Amniotic epithelial cell (primary cell): ENCODE data around the gene TSSK3.
A peak's percentile ranks its signal among the peaks of the same experiment; 100 is the strongest.
"Not testable (repeated sequence)": the region's sequence is repeated elsewhere in the genome, so short reads cannot be mapped to it uniquely, and the experiment has no call there.

ENCODE experiments used
- DNase-seq: peaks from one replicate; pipeline ENCODE4 v3.0.0-alpha.2; 2010; ENCODE audit warnings: low read depth

TSSK3 gene

DNA sequence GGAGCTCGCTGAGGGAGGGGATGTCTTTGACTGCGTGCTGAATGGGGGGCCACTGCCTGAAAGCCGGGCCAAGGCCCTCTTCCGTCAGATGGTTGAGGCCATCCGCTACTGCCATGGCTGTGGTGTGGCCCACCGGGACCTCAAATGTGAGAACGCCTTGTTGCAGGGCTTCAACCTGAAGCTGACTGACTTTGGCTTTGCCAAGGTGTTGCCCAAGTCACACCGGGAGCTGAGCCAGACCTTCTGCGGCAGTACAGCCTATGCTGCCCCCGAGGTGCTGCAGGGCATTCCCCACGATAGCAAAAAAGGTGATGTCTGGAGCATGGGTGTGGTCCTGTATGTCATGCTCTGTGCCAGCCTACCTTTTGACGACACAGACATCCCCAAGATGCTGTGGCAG lies 1.4 kb downstream of the TSSK3 start:
- DNase-seq: no peak

GRCh38 chr1:32364836-32365235 lies 2.5 kb downstream of the TSSK3 start:
- no peak for DNase-seq

GRCh38 chr1:32365445-32365844 lies 3.1 kb downstream of the TSSK3 start:
- DNase-seq: no peak

- no peak for DNase-seq
Observed at GRCh38 chr1:32367912-32368635, 5.7 kb downstream of the TSSK3 start.

- no peak for DNase-seq
Observed at GRCh38 chr1:32372149-32372756, 9.9 kb downstream of the TSSK3 start.

DNA sequence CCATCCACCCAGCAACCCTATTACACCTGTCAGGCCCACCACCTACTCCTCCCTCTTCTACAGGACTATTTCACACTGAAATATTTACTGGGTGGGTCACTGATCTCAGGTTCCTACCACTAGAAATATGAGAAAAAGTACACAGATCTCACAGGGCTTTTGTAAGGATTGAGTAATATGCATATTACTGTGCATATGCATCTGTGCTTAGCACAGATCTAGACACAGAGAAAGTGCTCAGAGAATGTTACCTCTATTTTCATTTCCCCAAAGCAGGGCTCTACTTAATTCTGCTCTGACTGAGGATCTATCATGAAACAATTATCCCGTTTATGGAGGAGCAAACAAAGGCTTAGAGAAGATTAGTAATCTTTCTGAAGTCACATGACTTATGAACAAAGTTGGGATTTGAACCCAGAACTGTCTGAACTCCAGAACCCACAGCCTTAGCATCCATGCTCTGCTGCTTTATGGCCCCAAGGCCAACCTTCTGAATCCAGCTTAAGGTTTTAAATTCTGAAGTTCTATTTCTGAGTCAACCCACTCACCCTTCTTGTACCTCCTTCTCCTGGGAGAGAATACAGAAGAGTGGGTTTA lies 11.8 kb downstream of the TSSK3 start:
- DNase-seq: no peak

DNA sequence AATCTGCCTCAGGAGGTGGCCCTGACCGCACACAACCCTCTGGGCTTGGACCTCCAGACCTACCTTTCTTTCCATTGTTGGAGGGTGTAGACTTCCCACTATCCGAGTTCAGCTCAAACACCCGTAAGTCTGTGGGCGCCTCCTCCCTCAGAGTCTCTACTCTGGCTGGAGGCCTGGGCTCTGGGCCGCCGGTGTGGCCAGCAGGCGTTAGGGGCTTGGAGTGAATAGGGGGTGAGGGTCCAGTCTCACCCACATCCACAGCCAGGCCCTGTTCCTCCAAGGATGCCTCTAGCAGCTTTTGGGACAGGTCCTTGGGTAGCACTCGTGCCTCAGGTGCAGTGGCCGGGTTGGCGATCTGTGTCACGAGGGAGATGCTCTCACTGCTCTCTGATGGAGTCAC lies 13.9 kb downstream of the TSSK3 start:
- DNase-seq: no peak

- DNase-seq: no peak
Observed at GRCh38 chr1:32377541-32378220, 15.3 kb downstream of the TSSK3 start.

DNA sequence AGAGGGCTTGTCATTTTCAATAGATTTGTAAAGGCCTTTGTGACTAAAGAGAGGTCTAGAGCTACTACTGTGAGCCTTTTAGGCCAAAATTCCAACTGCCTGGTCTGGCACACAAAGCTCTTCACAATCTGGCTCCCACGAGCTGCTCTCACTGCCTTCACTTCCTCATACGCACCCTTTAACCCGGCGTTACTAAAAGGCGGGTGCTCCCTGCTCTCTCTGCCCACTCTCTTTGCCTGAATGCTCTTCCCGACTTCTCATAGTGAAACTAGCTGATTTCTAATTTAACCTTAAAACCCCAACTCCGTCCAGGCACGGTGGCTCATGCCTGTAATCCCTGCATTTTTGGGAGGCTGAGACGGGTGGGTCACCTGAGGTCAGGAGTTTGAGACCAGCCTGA lies 17.7 kb downstream of the TSSK3 start:
- DNase-seq: no peak

GRCh38 chr1:32386676-32387392 lies 24.5 kb downstream of the TSSK3 start:
- no peak for DNase-seq

DNA sequence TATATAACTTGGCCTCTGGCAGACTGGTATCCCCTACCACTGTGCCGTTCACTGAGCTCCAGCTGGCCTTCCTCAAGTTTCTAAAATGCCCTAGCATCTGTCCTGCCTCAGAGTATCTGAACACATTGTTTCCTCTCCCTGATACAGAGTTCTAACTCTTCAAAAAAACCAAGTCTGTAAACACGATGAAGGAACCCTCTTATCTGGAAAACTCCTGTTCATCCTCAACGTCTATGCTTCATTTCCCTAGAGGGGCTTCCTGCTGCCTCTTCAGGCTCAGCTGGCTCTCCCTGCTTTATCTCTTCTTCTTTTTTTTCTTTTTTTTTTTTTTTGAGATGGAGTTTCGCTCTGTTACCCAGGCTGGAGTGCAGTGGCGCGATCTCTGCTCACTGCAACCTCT lies 26.3 kb downstream of the TSSK3 start:
- DNase-seq: no peak

DNA sequence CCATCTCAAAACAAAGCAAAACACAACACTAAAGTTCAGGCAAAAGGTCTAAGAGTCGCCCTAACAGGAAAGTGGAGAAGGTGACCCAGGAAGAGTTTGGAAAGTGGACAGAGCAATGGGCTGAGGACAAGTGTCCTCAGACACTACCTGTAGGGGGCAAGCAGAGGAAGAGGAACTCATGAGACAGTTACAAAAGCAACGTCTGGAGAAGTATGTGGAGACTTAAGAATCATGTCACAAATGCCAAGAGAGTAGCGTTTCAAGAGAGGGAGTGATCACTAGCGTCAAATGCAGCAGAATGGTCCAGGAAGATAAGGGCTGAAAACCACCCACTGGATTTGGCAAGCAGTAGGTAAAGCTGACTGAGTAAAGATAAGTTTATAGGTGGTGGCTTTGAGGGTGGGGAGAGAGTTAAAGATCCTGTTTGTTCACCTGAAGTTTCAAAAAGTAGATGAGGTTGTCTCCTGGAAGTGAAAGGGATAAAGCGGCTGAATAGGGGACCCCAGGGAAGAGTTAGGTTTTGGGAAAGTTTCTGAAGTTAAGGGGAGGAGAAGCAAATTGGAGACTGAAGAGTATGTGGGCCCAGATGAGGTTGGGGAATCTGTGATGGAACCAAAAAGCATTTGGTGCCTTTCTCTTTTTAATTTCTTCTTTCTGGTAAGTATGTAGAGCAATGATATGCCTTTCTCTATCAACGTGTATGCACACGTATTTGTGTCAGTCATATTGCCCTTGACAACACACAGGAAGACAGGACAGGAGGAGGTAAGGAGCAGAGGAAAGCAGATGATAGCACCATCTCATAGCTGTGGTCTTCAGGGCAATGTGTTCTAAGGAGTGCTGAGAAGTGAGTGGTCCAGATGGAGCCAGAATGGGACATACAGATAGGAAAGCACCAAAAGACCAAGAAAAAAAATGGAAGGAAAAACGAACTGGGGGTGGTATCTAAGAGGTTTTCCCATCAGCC lies 28.8 kb downstream of the TSSK3 start:
- DNase-seq: no peak

- peak; percentile 90 for DNase-seq
Observed at GRCh38 chr1:32392325-32392724, 30.0 kb downstream of the TSSK3 start.

- peak; percentile 79 for DNase-seq
Observed at GRCh38 chr1:32393136-32393535, 30.8 kb downstream of the TSSK3 start.

GRCh38 chr1:32393832-32394140 lies 31.4 kb downstream of the TSSK3 start:
- DNase-seq: peak; percentile 28

DNA sequence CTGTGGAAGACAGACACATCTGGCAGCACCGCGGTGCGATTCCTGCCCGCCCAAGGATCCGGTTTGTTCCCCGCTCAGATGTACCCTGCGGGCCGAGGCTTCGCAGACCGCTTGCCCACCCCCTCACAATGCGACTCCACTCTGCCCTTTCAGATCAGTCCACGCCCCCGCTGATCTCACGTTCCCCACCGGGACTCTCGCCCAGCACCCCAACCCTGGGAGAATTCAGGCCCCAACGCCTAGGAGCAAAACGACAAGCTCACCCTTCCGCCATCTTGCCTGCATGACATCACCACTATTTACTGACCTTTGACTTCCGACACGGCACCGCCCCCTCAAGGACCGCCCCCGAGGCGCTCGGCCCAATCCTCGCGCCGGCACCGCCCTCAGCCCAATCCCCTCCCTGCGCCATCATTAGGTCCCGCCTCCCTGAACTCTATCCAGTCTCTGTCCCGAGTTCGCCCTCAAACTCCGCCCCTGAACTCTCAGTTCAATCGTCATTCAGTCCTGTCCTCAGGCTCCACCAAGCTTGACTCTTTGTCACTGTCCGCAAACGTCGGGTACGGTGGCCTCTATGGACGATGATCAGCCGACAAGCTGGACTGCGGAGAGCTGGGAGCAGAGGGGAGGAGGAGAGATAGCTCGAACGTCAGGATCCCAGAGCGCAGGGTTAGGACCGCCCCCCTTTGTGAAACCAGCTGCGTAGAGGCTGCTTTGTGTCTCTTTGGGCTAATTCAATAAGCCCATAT lies 32.0 kb downstream of the TSSK3 start, which contains the start of gene BSDC1:
Gene BSDC1 (minus strand): TSS at position 301 of the 749 bp plus-strand sequence. CDS start 27 bp downstream, at position 274.
- peak; percentile 96 for DNase-seq

GRCh38 chr1:32394890-32395432 lies 32.6 kb downstream of the TSSK3 start:
- peak; percentile 19 for DNase-seq

DNA sequence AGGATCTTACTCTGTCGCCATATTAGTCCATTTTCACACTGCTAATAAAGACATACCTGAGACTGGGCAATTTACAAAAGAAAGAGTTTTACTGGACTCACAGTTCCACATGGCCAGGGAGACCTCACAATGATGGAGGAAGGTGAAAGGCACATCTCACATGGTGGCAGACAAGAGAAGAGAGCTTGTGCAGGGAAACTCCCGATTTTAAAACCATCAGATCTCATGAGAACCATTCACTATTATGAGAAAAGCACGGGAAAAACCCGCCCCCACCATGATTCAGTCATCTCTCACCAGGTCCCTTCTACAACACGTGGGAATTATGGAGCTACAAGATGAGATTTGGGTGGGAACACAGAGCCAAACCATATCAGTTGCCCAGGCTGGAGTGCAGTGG lies 34.2 kb downstream of the TSSK3 start:
- DNase-seq: not testable (repeated sequence)

DNA sequence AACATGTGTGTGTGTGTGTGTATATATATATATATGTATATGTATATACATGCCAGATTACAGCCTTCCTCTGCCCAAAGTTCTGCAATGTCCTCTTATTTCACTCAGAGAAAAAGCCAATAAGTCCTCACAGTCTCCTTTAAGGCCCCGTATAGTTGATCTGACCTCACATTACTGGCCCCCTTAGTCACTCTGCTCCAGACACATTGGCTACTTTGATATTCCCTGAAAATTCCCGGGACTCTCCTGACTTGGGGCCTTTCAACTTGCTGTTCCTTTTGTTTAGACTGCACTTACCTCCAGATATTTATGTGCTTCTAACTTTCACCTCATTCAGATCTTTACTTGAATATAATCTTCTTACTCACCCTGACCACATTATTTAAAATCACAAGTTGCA lies 36.1 kb downstream of the TSSK3 start:
- peak; percentile 40 for DNase-seq

DNA sequence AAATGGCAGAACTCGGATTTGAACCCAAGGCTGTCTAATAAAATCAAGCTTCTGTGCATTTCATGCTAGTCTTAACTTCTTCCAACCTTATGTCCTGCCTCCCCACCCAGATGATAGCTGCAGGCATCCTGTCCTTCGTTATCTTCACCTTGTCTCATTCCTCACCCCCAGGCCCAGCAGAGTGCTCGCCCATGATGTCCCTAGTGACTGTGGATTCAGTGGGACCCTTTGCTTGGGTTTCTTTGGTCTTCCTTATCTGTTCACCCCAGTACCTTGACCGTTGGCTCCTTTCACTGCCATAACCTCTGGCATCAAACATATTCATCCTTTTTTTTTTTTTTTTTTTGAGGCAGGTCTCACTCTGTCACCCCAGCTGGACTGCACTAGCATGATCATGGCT lies 37.5 kb downstream of the TSSK3 start:
- DNase-seq: no peak
